Chondrocyte (in vitro differentiated cells): ENCODE measurements around the gene LRRC8C. TPM values are rescaled to one million over a fixed set of nuclear protein-coding genes. Genes with fewer than 3 reads are reported as not detected.

Experiments used
- DNase-seq: peaks from one replicate; pipeline ENCODE4 v3.0.0; 2021; ENCODE audit warnings: mixed read lengths, low spot score
- H3K27ac Mint-ChIP-seq: one replicate; pipeline ENCODE4 v1.8.0; 2021; ENCODE audit warnings: mild to moderate bottlenecking, moderate library complexity, mixed read lengths; ENCODE audit not compliant: unreplicated experiment
- H3K27me3 Mint-ChIP-seq: 2 replicates; pipeline ENCODE4 v1.8.0; 2021; ENCODE audit warnings: low read depth, mixed read lengths
- H3K36me3 Mint-ChIP-seq: 2 replicates; pipeline ENCODE4 v1.8.0; 2021; ENCODE audit warnings: low read depth, mixed read lengths
- H3K4me1 Mint-ChIP-seq: 2 replicates; pipeline ENCODE4 v1.8.0; 2021; ENCODE audit warnings: low read depth, mild to moderate bottlenecking, mixed read lengths
- H3K4me3 Mint-ChIP-seq: one replicate; pipeline ENCODE4 v1.8.0; 2021; ENCODE audit warnings: mild to moderate bottlenecking, moderate library complexity, mixed read lengths; ENCODE audit not compliant: unreplicated experiment
- H3K9me3 Mint-ChIP-seq: 2 replicates; pipeline ENCODE4 v1.8.0; 2021; ENCODE audit warnings: low read depth, mixed read lengths
- total RNA-seq: library from RNA; stranded (reverse); gene quantifications from 3 replicates; pipeline ENCODE4 v1.2.1, GENCODE V29; 2021
- TF ChIP-seq, protein P1 (sequence below): fragments of 200-600 bp; sonication (generic); IDR thresholded peaks from 2 replicates; pipeline ENCODE4 v1.5.0; 2021; ENCODE audit warnings: antibody characterized with exemption, mild to moderate bottlenecking, moderate library complexity

The LRRC8C gene
- total RNA-seq, 1 donor from 2014 or later: 2.3 TPM

DNA sequence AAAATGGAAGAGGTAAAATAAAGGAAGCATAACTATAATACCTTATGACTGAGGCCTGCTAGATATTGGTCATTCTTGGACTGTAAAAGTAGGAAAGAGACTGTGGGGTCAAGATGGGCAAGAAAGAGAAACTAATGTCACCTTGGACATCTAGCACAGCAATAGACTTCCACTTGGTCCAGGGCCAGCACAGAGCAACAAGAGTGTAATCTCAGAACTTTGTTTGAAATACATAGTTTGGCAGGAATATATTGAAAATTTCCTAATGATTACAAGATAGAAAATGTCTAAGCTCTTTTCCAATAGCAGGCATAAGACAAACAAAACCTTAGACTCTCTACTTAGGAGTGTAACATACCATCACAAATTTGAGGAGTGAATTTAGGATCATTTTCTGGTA, 4.6 kb downstream of the LRRC8C start:
- no peaks in the 10 kb centered on the region for H3K27me3 Mint-ChIP-seq
- H3K4me3 Mint-ChIP-seq: no peak overlapping the region
- TF ChIP-seq, protein P1, sequence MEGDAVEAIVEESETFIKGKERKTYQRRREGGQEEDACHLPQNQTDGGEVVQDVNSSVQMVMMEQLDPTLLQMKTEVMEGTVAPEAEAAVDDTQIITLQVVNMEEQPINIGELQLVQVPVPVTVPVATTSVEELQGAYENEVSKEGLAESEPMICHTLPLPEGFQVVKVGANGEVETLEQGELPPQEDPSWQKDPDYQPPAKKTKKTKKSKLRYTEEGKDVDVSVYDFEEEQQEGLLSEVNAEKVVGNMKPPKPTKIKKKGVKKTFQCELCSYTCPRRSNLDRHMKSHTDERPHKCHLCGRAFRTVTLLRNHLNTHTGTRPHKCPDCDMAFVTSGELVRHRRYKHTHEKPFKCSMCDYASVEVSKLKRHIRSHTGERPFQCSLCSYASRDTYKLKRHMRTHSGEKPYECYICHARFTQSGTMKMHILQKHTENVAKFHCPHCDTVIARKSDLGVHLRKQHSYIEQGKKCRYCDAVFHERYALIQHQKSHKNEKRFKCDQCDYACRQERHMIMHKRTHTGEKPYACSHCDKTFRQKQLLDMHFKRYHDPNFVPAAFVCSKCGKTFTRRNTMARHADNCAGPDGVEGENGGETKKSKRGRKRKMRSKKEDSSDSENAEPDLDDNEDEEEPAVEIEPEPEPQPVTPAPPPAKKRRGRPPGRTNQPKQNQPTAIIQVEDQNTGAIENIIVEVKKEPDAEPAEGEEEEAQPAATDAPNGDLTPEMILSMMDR: no peak
- no peaks in the 10 kb centered on the region for H3K9me3 Mint-ChIP-seq
- peaks cover 16% of the 10 kb centered on the region for H3K4me1 Mint-ChIP-seq
- no peak for DNase-seq
- H3K27ac Mint-ChIP-seq: no peak overlapping the region
- H3K36me3 Mint-ChIP-seq: no peaks in the 10 kb centered on the region

DNA sequence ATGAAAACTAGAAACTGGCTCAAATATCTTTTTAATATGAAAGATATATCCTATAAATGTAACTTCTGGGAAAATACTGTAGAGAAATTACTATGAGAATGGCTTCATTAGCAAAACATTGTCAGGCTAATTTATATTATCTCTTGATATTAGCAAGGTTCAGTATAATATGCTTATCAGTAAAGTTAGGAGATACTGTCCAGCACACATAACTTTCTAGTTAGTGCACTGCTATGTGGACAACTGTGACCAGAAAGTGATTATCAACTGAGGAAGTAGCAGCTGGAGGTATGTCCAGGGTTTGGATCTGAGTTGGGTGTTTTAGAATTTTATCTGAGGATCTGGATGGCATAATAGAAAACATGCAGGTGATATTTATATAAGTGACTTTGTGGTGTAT, 7.5 kb downstream of the LRRC8C start:
- Mint-ChIP-seq H3K36me3 (peaks cover 3% of the 10 kb centered on the region), H3K27ac (no peak overlapping the region), H3K4me1 (peaks cover 7% of the 10 kb centered on the region), H3K9me3 (peaks cover 5% of the 10 kb centered on the region), H3K27me3 (no peaks in the 10 kb centered on the region), H3K4me3 (no peak overlapping the region)
- no peak for DNase-seq
- TF ChIP-seq, protein P1: no peak

DNA sequence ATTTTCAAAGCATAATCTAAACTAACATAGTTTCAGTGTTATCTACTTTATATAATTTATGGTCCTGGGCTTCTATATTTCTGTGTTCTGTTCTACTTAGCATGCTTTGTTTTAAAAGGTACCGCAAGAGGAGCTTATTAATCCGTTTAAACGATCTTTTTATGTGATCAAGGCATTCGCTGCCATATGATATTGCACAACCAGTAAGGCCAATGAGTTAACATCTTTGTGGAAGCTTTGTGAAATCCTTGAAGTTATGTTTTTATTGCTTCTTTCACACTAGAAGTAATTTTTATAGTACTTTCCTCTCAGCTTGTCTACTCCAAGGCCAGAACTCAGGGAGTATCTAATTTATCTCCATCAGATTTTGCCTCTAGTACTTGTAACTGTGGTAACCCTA, 8.9 kb downstream of the LRRC8C start:
- TF ChIP-seq, protein P1: no peak
- Mint-ChIP-seq H3K9me3 (peaks cover 8% of the 10 kb centered on the region), H3K4me1 (no peaks in the 10 kb centered on the region), H3K4me3 (no peak overlapping the region), H3K36me3 (peaks cover 3% of the 10 kb centered on the region), H3K27me3 (no peaks in the 10 kb centered on the region), H3K27ac (no peak overlapping the region)
- DNase-seq: no peak

DNA sequence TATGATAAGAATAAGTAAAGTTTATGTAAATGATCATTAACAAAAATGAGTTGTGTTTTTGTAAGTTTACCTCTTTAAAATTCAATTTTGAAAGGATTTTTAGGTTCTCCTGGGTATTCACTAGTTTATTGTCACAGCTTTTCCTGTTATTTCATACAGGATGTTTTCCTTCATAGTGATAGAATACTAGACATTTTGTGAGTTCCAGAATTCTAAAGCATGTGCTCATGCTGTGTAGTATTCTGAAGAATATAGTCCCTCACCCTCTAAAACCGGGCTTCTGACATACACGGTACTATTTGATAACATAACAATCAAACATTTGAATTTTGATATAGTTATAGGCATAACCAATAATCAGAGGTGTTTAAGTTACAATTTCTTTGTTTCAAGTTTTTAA, 10.7 kb downstream of the LRRC8C start:
- TF ChIP-seq, protein P1: no peak
- Mint-ChIP-seq H3K9me3 (peaks cover 8% of the 10 kb centered on the region), H3K4me3 (no peak overlapping the region), H3K27me3 (no peaks in the 10 kb centered on the region), H3K27ac (no peak overlapping the region), H3K4me1 (no peaks in the 10 kb centered on the region), H3K36me3 (peaks cover 3% of the 10 kb centered on the region)
- no peak for DNase-seq

DNA sequence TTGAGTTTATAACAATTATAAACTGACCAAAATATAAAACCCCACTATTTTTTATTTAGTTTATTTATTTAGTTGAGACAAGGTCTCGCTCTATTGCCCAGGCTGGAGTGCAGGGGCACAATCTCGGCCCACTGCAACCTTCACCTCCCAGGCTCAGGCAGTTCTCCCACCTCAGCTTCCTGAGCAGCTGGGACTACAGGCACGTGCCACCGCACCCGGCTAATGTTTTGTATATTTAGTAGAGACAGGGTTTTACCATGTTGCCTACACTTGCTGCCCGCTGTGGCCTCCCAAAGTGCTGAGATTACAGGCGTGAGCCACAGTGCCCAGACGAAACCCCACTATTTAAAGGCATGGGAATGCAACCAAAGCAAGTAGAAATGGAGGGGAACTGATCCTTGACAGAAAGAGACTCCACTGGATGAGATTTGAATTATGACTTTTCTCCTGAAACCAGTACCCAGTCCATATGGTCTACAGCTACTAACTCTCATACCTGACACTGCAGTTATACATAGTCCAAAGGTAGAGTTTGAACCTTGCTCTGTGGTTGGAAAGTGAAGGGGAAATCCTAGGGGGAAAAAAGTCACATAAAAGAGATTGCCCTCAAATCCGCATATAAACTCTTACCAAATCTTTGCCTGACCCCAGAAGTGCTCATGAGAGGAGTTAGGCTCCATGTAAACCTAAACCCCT, 11.3 kb downstream of the LRRC8C start:
- no peak overlapping the region for H3K4me3 Mint-ChIP-seq
- TF ChIP-seq, protein P1: no peak
- no peaks in the 10 kb centered on the region for H3K27me3 Mint-ChIP-seq
- peaks cover 3% of the 10 kb centered on the region for H3K36me3 Mint-ChIP-seq
- no peaks in the 10 kb centered on the region for H3K4me1 Mint-ChIP-seq
- no peak overlapping the region for H3K27ac Mint-ChIP-seq
- no peak for DNase-seq
- H3K9me3 Mint-ChIP-seq: peaks cover 8% of the 10 kb centered on the region
